Measurements from ENCODE around the gene NDUFAF3. TPM values are rescaled to one million over a fixed set of nuclear protein-coding genes. Genes with fewer than 3 reads are reported as not detected.

The NDUFAF3 gene
- total and polyA plus RNA-seq, 2 experiments from 2014 or later, result 70.7 to 140 TPM

- no peak for TF ChIP-seq EZH2 (IDR thresholded peaks at IDR 0.05; ENCODE audit: borderline replicate concordance)
- no peak for TF ChIP-seq EZH2phosphoT487 (IDR thresholded peaks at IDR 0.05; ENCODE audit: low read depth, severe bottlenecking, unreplicated experiment)
- TF ChIP-seq, protein P1, sequence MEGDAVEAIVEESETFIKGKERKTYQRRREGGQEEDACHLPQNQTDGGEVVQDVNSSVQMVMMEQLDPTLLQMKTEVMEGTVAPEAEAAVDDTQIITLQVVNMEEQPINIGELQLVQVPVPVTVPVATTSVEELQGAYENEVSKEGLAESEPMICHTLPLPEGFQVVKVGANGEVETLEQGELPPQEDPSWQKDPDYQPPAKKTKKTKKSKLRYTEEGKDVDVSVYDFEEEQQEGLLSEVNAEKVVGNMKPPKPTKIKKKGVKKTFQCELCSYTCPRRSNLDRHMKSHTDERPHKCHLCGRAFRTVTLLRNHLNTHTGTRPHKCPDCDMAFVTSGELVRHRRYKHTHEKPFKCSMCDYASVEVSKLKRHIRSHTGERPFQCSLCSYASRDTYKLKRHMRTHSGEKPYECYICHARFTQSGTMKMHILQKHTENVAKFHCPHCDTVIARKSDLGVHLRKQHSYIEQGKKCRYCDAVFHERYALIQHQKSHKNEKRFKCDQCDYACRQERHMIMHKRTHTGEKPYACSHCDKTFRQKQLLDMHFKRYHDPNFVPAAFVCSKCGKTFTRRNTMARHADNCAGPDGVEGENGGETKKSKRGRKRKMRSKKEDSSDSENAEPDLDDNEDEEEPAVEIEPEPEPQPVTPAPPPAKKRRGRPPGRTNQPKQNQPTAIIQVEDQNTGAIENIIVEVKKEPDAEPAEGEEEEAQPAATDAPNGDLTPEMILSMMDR (IDR thresholded peaks at IDR 0.05; ENCODE audit: poor library complexity), result no peak
- peak overlapping the region; percentile 75 for H3K4me3 ChIP-seq
- 7% methylated on average over 18 of the region's 18 CpGs for WGBS (ENCODE audit: low lambda C conversion rate, missing lambda C conversion rate)
- no peaks in the 10 kb centered on the region for H3K9me3 ChIP-seq (ENCODE audit: low read depth)
- H3K36me3 ChIP-seq (replicated peaks; ENCODE audit: insufficient read depth, low read depth), result no peaks in the 10 kb centered on the region
- peaks cover 23% of the 10 kb centered on the region for H4K20me1 ChIP-seq (ENCODE audit: insufficient read depth, poor library complexity, severe bottlenecking)
- H2AFZ ChIP-seq, result peak overlapping the region; percentile 85
- no peak for DNase-seq (ENCODE audit: low spot score)
- H3K79me2 ChIP-seq, result peaks cover 47% of the 10 kb centered on the region
- H3K4me2 ChIP-seq, result peak overlapping the region; percentile 96
- H3K27me3 ChIP-seq, result no peaks in the 10 kb centered on the region
- H3K27ac ChIP-seq, result peak overlapping the region; percentile 96
- peaks cover 37% of the 10 kb centered on the region for H3K4me1 ChIP-seq (ENCODE audit: insufficient read depth)
- H3K9me2 ChIP-seq (replicated peaks; ENCODE audit: insufficient read depth), result no peaks in the 10 kb centered on the region
Observed at GRCh38 chr3:49018707-49019006, 3.3 kb upstream of the NDUFAF3 start.

- Histone ChIP-seq H3K79me2 (peaks cover 54% of the 10 kb centered on the region), H3K9me3 (ENCODE audit: low read depth) (no peaks in the 10 kb centered on the region), H3K27me3 (no peaks in the 10 kb centered on the region), H3K4me1 (ENCODE audit: insufficient read depth) (peaks cover 37% of the 10 kb centered on the region), H2AFZ (no peak overlapping the region), H3K27ac (peak overlapping the region; percentile 96), H3K9me2 (replicated peaks; ENCODE audit: insufficient read depth) (no peaks in the 10 kb centered on the region), H4K20me1 (ENCODE audit: insufficient read depth, poor library complexity, severe bottlenecking) (peaks cover 12% of the 10 kb centered on the region), H3K36me3 (replicated peaks; ENCODE audit: insufficient read depth, low read depth) (no peaks in the 10 kb centered on the region), H3K4me3 (peak overlapping the region; percentile 67), H3K4me2 (peak overlapping the region; percentile 96)
- DNase-seq (ENCODE audit: low spot score), result no peak
- 40% methylated on average over 12 of the region's 12 CpGs for WGBS (ENCODE audit: low lambda C conversion rate, missing lambda C conversion rate)
- TF ChIP-seq, protein P1 (IDR thresholded peaks at IDR 0.05; ENCODE audit: poor library complexity), result no peak
- no peak for TF ChIP-seq EZH2phosphoT487 (IDR thresholded peaks at IDR 0.05; ENCODE audit: low read depth, severe bottlenecking, unreplicated experiment)
- TF ChIP-seq EZH2 (IDR thresholded peaks at IDR 0.05; ENCODE audit: borderline replicate concordance), result no peak
Observed at GRCh38 chr3:49019941-49020329, 2.0 kb upstream of the NDUFAF3 start.

DNA sequence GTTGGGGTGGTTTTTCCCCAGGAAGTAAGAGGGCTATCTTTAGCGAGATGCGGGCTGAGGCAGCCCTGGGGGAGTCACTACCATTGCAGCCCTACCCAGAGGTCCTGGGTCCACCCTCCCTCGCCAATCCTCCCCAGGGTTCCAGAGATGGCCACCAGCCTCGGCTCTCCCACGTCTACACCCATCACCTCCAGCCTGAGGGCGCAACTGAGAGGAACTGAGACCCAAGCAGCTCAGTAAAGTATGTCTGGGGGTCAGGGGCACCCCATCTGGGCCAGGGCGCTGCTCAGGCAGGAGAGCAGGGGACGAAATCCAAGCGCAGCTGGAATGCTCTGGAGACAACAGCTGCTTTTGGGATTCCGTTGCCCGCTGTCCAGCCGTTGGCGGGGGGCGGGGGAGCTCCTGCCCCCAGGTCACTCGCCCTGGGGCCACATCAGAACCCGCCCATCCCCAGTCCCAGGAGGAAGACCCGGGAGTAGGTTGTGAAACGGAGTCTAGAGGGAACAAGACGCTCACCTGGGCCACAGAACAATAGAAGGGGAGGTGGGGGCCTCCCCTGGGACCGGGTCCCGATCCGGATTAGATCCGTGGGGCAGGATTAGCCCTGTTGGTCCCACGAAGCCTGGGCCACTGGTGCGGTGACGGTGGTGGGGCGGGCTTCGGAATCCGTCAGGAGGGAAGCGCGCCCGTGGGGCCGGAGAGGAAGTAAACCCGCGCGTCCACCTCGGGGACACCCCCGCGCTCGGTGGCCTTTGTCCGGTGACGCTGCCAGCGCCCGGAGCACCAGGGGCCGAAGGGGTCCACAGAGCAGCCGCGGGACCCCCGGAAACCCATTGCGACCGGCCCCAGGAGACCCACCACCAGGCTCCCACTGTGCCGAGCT is 1.4 kb upstream of the NDUFAF3 start:
- Histone ChIP-seq H3K4me2 (peak overlapping the region; percentile 96), H3K36me3 (replicated peaks; ENCODE audit: insufficient read depth, low read depth) (no peaks in the 10 kb centered on the region), H3K4me3 (peak overlapping the region; percentile 67), H3K27ac (peak overlapping the region; percentile 96), H4K20me1 (ENCODE audit: insufficient read depth, poor library complexity, severe bottlenecking) (peaks cover 12% of the 10 kb centered on the region), H2AFZ (peak overlapping the region; percentile 20), H3K9me2 (replicated peaks; ENCODE audit: insufficient read depth) (no peaks in the 10 kb centered on the region), H3K9me3 (ENCODE audit: low read depth) (no peaks in the 10 kb centered on the region), H3K4me1 (ENCODE audit: insufficient read depth) (peaks cover 37% of the 10 kb centered on the region), H3K27me3 (no peaks in the 10 kb centered on the region), H3K79me2 (peaks cover 54% of the 10 kb centered on the region)
- peak; percentile 72 for DNase-seq (ENCODE audit: low spot score)
- 1% methylated on average over 45 of the region's 51 CpGs for WGBS (ENCODE audit: low lambda C conversion rate, missing lambda C conversion rate)
- TF ChIP-seq EZH2phosphoT487 (IDR thresholded peaks at IDR 0.05; ENCODE audit: low read depth, severe bottlenecking, unreplicated experiment), result no peak
- TF ChIP-seq EZH2 (IDR thresholded peaks at IDR 0.05; ENCODE audit: borderline replicate concordance), result no peak
- TF ChIP-seq, protein P1 (IDR thresholded peaks at IDR 0.05; ENCODE audit: poor library complexity), result no peak

Data from hepatocyte (in vitro differentiated cells).